Stromal cell of bone marrow (primary cell): ENCODE results near the gene TMEM143.

Experiments used
- DNase-seq: peaks from one replicate; pipeline ENCODE4 v3.0.0-alpha.2; 2012; ENCODE audit warnings: low read depth

Gene TMEM143

GRCh38 chr19:48359123-48359522 is 4.6 kb downstream of the TMEM143 start:
- DNase-seq = no peak

- DNase-seq = no peak
These were observed 8.3 kb downstream of the TMEM143 start for GRCh38 chr19:48355365-48355954.

- no peak for DNase-seq
These were observed 9.3 kb downstream of the TMEM143 start for GRCh38 chr19:48354332-48354992.

- DNase-seq = no peak
These were observed 10.1 kb downstream of the TMEM143 start for GRCh38 chr19:48353677-48354076.

GRCh38 chr19:48351341-48351752 is 12.4 kb downstream of the TMEM143 start:
- DNase-seq = no peak

- DNase-seq = no peak
These were observed 12.9 kb downstream of the TMEM143 start for GRCh38 chr19:48350856-48351255.

GRCh38 chr19:48348737-48349136 is 15.0 kb downstream of the TMEM143 start:
- no peak for DNase-seq

GRCh38 chr19:48348045-48348444 is 15.7 kb downstream of the TMEM143 start:
- no peak for DNase-seq

- DNase-seq = no peak
These were observed 17.5 kb downstream of the TMEM143 start for GRCh38 chr19:48346191-48346590.

GRCh38 chr19:48344892-48345291 is 18.8 kb downstream of the TMEM143 start:
- DNase-seq = no peak

GRCh38 chr19:48342841-48343540 is 20.7 kb downstream of the TMEM143 start:
- DNase-seq = no peak

GRCh38 chr19:48342414-48342738 is 21.4 kb downstream of the TMEM143 start:
- no peak for DNase-seq

GRCh38 chr19:48341515-48342413 is 22.0 kb downstream of the TMEM143 start:
- no peak for DNase-seq

- no peak for DNase-seq
These were observed 22.7 kb downstream of the TMEM143 start for GRCh38 chr19:48340995-48341394.

- DNase-seq = no peak
These were observed 24.8 kb downstream of the TMEM143 start for GRCh38 chr19:48338802-48339503.

- DNase-seq = no peak
These were observed 25.4 kb downstream of the TMEM143 start for GRCh38 chr19:48338253-48338755.

- peak; percentile 85 for DNase-seq
These were observed 30.0 kb downstream of the TMEM143 start for GRCh38 chr19:48333467-48334384.

GRCh38 chr19:48332662-48333466 is 30.9 kb downstream of the TMEM143 start:
- DNase-seq = peak; percentile 96

GRCh38 chr19:48332351-48332661 is 31.4 kb downstream of the TMEM143 start:
- DNase-seq = no peak
